C4-2B (cell line): ENCODE measurements around the gene SLAMF9.

Source experiments
- CTCF ChIP-seq: fragments of 450-650 bp; conservative IDR thresholded peaks from 2 replicates; pipeline ENCODE4 v1.5.1; 2017; ENCODE audit warnings: mild to moderate bottlenecking
- ZFX ChIP-seq: fragments of 450-650 bp; IDR thresholded peaks from 2 replicates; pipeline ENCODE4 v1.6.1; 2017

DNA sequence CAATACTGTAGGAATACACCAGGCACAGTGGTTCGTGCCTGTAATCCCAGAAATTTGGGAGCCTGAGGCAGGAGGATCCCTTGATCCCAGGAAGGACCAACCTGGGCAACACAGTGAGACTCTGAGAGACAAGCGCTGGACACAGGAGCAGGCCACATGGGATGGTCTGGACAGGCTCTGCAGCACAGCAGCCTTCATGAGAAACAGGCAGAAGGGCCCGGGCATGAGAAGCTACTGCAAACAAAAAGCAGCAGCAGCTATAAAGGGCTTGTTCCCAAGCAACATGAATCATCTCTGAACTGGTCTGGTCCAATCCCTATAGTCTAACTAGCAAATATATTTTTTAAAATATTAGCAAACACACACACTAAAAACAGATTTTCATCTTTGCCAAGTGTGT, 35.5 kb upstream of the SLAMF9 start:
- TF ChIP-seq CTCF (no peak), ZFX (no peak)
